SJSA1 (cell line): Measurements from ENCODE around the gene TMEM225. TPM values are rescaled to one million over a fixed set of nuclear protein-coding genes. Genes with fewer than 3 reads are reported as not detected.
"Not testable (repeated sequence)": the region's sequence is repeated elsewhere in the genome, so short reads cannot be mapped to it uniquely, and the experiment has no call there.

Experiments
- DNase-seq, 2 experiments: peaks; one replicate each; pipeline ENCODE4 v3.0.0-alpha.2; 2015 to 2020; ENCODE audit warnings: low spot score in 2 of 2, low read depth in 1 of 2
- H3K27ac ChIP-seq: fragments of 250-450 bp; sonication (Bioruptor Pico); 2 replicates; pipeline ENCODE4 v1.5.1; 2020; ENCODE audit warnings: mild to moderate bottlenecking, moderate library complexity
- H3K27me3 ChIP-seq: fragments of 250-450 bp; sonication (Bioruptor Pico); replicated peaks from 2 replicates; pipeline ENCODE4 v1.5.1; 2020; ENCODE audit warnings: mild to moderate bottlenecking, moderate library complexity
- H3K36me3 ChIP-seq: fragments of 250-450 bp; sonication (Bioruptor Pico); 2 replicates; pipeline ENCODE4 v1.5.1; 2020; ENCODE audit warnings: mild to moderate bottlenecking
- H3K4me1 ChIP-seq: fragments of 250-450 bp; sonication (Bioruptor Pico); replicated peaks from 2 replicates; pipeline ENCODE4 v1.6.1; 2021; ENCODE audit warnings: mild to moderate bottlenecking
- H3K4me3 ChIP-seq: fragments of 250-450 bp; sonication (Bioruptor Pico); 2 replicates; pipeline ENCODE4 v1.5.1; 2020; ENCODE audit warnings: mild to moderate bottlenecking
- H3K9me3 ChIP-seq: fragments of 250-450 bp; sonication (Bioruptor Pico); replicated peaks from 2 replicates; pipeline ENCODE4 v1.5.1; 2020; ENCODE audit warnings: mild to moderate bottlenecking
- total RNA-seq: library from RNA; depleted of rRNA; stranded (reverse); fragments of >200 nt; shearing (Covaris generic); gene quantifications from 2 replicates; pipeline ENCODE4 v1.2.3, GENCODE V29; 2014; rRNA removed

Gene TMEM225
- not detected in 2 replicates for total RNA-seq

- no peak within 1 kb of the TSS for H3K27ac ChIP-seq
- H3K27me3 ChIP-seq: no peaks in the 10 kb centered on the region
- H3K4me1 ChIP-seq: no peaks in the 10 kb centered on the region
- no peaks in the 10 kb centered on the region for H3K9me3 ChIP-seq
- no peaks in the 10 kb centered on the region for H3K36me3 ChIP-seq
- H3K4me3 ChIP-seq: no peak within 1 kb of the TSS
- DNase-seq: no peak
Measured at GRCh38 chr11:123885570-123885969, at the start of gene TMEM225. TSS of gene TMEM225 (minus strand) at chr11:123885670. CDS start at chr11:123885425, 245 bp downstream.

- Histone ChIP-seq H3K9me3 (no peaks in the 10 kb centered on the region), H3K4me1 (no peaks in the 10 kb centered on the region), H3K36me3 (no peaks in the 10 kb centered on the region), H3K4me3 (no peak overlapping the region), H3K27ac (no peak overlapping the region), H3K27me3 (no peaks in the 10 kb centered on the region)
- no peak for DNase-seq
Measured at GRCh38 chr11:123924027-123924426, 38.6 kb upstream of the TMEM225 start.

GRCh38 chr11:123920943-123921342 is 35.5 kb upstream of the TMEM225 start:
- Histone ChIP-seq H3K36me3 (no peaks in the 10 kb centered on the region), H3K27me3 (no peaks in the 10 kb centered on the region), H3K9me3 (no peaks in the 10 kb centered on the region), H3K27ac (no peak overlapping the region), H3K4me3 (no peak overlapping the region), H3K4me1 (no peaks in the 10 kb centered on the region)
- no peak for DNase-seq

GRCh38 chr11:123905826-123906225 is 20.4 kb upstream of the TMEM225 start:
- Histone ChIP-seq H3K27me3 (no peaks in the 10 kb centered on the region), H3K27ac (no peak overlapping the region), H3K4me3 (no peak overlapping the region), H3K9me3 (no peaks in the 10 kb centered on the region), H3K4me1 (no peaks in the 10 kb centered on the region), H3K36me3 (no peaks in the 10 kb centered on the region)
- DNase-seq: no peak

- H3K9me3 ChIP-seq: no peaks in the 10 kb centered on the region
- H3K27me3 ChIP-seq: no peaks in the 10 kb centered on the region
- H3K36me3 ChIP-seq: no peaks in the 10 kb centered on the region
- no peaks in the 10 kb centered on the region for H3K4me1 ChIP-seq
- H3K4me3 ChIP-seq: no peak overlapping the region
- H3K27ac ChIP-seq: no peak overlapping the region
- no peak for DNase-seq
Measured at GRCh38 chr11:123904932-123905331, 19.5 kb upstream of the TMEM225 start.

GRCh38 chr11:123903932-123904331 is 18.5 kb upstream of the TMEM225 start:
- H3K27ac ChIP-seq: no peak overlapping the region
- no peaks in the 10 kb centered on the region for H3K4me1 ChIP-seq
- no peaks in the 10 kb centered on the region for H3K36me3 ChIP-seq
- no peak for DNase-seq
- no peaks in the 10 kb centered on the region for H3K9me3 ChIP-seq
- no peak overlapping the region for H3K4me3 ChIP-seq
- no peaks in the 10 kb centered on the region for H3K27me3 ChIP-seq

GRCh38 chr11:123901867-123902266 is 16.4 kb upstream of the TMEM225 start, which contains the start of gene OR8D4:
TSS of gene OR8D4 (plus strand) at chr11:123902167. CDS start at chr11:123906432, 4,265 bp downstream.
- Histone ChIP-seq H3K36me3 (no peaks in the 10 kb centered on the region), H3K27ac (no peak within 1 kb of the TSS), H3K27me3 (no peaks in the 10 kb centered on the region), H3K9me3 (no peaks in the 10 kb centered on the region), H3K4me3 (no peak within 1 kb of the TSS), H3K4me1 (no peaks in the 10 kb centered on the region)
- DNase-seq: no peak

- Histone ChIP-seq H3K4me3 (no peak overlapping the region), H3K4me1 (no peaks in the 10 kb centered on the region), H3K27ac (no peak overlapping the region), H3K36me3 (no peaks in the 10 kb centered on the region), H3K9me3 (no peaks in the 10 kb centered on the region), H3K27me3 (no peaks in the 10 kb centered on the region)
- DNase-seq: no peak
Measured at GRCh38 chr11:123899792-123900191, 14.3 kb upstream of the TMEM225 start.

- H3K4me3 ChIP-seq: no peak overlapping the region
- H3K27me3 ChIP-seq: no peaks in the 10 kb centered on the region
Measured at GRCh38 chr11:123892031-123892430, 6.6 kb upstream of the TMEM225 start.

GRCh38 chr11:123880912-123881311 is 4.6 kb downstream of the TMEM225 start:
- DNase-seq: no peak
- Histone ChIP-seq H3K4me1 (no peaks in the 10 kb centered on the region), H3K27me3 (no peaks in the 10 kb centered on the region), H3K27ac (no peak overlapping the region), H3K36me3 (no peaks in the 10 kb centered on the region), H3K9me3 (no peaks in the 10 kb centered on the region), H3K4me3 (no peak overlapping the region)

More at GRCh38 chr11:123892031-123892430, 6.6 kb upstream of the TMEM225 start:
- H3K9me3 ChIP-seq: no peaks in the 10 kb centered on the region
- no peaks in the 10 kb centered on the region for H3K36me3 ChIP-seq
- no peak overlapping the region for H3K27ac ChIP-seq
- DNase-seq: no peak
- no peaks in the 10 kb centered on the region for H3K4me1 ChIP-seq

GRCh38 chr11:123867795-123868194 is 17.7 kb downstream of the TMEM225 start:
- H3K4me3 ChIP-seq, H3K9me3 ChIP-seq, H3K36me3 ChIP-seq, DNase-seq, H3K27ac ChIP-seq, H3K4me1 ChIP-seq, H3K27me3 ChIP-seq: not testable (repeated sequence)

- H3K4me1 ChIP-seq, H3K36me3 ChIP-seq, H3K27me3 ChIP-seq, H3K4me3 ChIP-seq, H3K9me3 ChIP-seq, H3K27ac ChIP-seq, DNase-seq: not testable (repeated sequence)
Measured at GRCh38 chr11:123865293-123865692, 20.2 kb downstream of the TMEM225 start.

- H3K36me3 ChIP-seq: no peaks in the 10 kb centered on the region
- DNase-seq: no peak
- no peaks in the 10 kb centered on the region for H3K4me1 ChIP-seq
- no peaks in the 10 kb centered on the region for H3K27me3 ChIP-seq
- H3K4me3 ChIP-seq: no peak overlapping the region
- H3K9me3 ChIP-seq: no peaks in the 10 kb centered on the region
- no peak overlapping the region for H3K27ac ChIP-seq
Measured at GRCh38 chr11:123859731-123860130, 25.7 kb downstream of the TMEM225 start.

- Histone ChIP-seq H3K4me1 (no peaks in the 10 kb centered on the region), H3K27me3 (no peaks in the 10 kb centered on the region), H3K36me3 (no peaks in the 10 kb centered on the region), H3K4me3 (no peak overlapping the region), H3K9me3 (no peaks in the 10 kb centered on the region), H3K27ac (no peak overlapping the region)
- no peak for DNase-seq
Measured at GRCh38 chr11:123856444-123856843, 29.0 kb downstream of the TMEM225 start.

- Histone ChIP-seq H3K4me3 (no peak overlapping the region), H3K27me3 (no peaks in the 10 kb centered on the region), H3K4me1 (no peaks in the 10 kb centered on the region), H3K36me3 (no peaks in the 10 kb centered on the region), H3K9me3 (no peaks in the 10 kb centered on the region), H3K27ac (no peak overlapping the region)
- DNase-seq: no peak
Measured at GRCh38 chr11:123853038-123853437, 32.4 kb downstream of the TMEM225 start.
